Measurements from ENCODE around the gene KAZN.
A peak's percentile ranks its signal among the peaks of the same experiment; 100 is the strongest.

KAZN gene

GRCh38 chr1:14590411-14591180 is 7.9 kb upstream of the KAZN start:
- peaks cover 3% of the 10 kb centered on the region; the same call in 1 of the 2 replicates for H3K27me3 ChIP-seq (ENCODE audit: insufficient read depth, low read length)
- no peaks in the 10 kb centered on the region for H3K36me3 ChIP-seq (ENCODE audit: insufficient read depth, low read length)
- no peaks in the 10 kb centered on the region for H3K4me1 ChIP-seq (ENCODE audit: control insufficient read depth, insufficient read depth, low read length, unreplicated experiment)
- H2AFZ ChIP-seq (ENCODE audit: low read length, unreplicated experiment): no peak overlapping the region
- no peaks in the 10 kb centered on the region for H3K79me2 ChIP-seq (ENCODE audit: control insufficient read depth, insufficient read depth, low read length, unreplicated experiment)
- H3K4me3 ChIP-seq (ENCODE audit: low read depth, low read length): no peak overlapping the region
- H3K27ac ChIP-seq (ENCODE audit: low read depth, low read length): no peak overlapping the region

GRCh38 chr1:14591600-14591999 is 6.9 kb upstream of the KAZN start:
- Histone ChIP-seq H3K27ac (ENCODE audit: low read depth, low read length) (no peak overlapping the region), H2AFZ (ENCODE audit: low read length, unreplicated experiment) (no peak overlapping the region), H3K4me3 (ENCODE audit: low read depth, low read length) (no peak overlapping the region), H3K27me3 (ENCODE audit: insufficient read depth, low read length) (peaks cover 7% of the 10 kb centered on the region), H3K4me1 (ENCODE audit: control insufficient read depth, insufficient read depth, low read length, unreplicated experiment) (no peaks in the 10 kb centered on the region), H3K79me2 (ENCODE audit: control insufficient read depth, insufficient read depth, low read length, unreplicated experiment) (no peaks in the 10 kb centered on the region), H3K36me3 (ENCODE audit: insufficient read depth, low read length) (no peaks in the 10 kb centered on the region)

GRCh38 chr1:14592004-14592631 is 6.4 kb upstream of the KAZN start:
- H3K36me3 ChIP-seq (ENCODE audit: insufficient read depth, low read length): no peaks in the 10 kb centered on the region
- H3K27me3 ChIP-seq (ENCODE audit: insufficient read depth, low read length): peaks cover 12% of the 10 kb centered on the region
- no peak overlapping the region for H3K27ac ChIP-seq (ENCODE audit: low read depth, low read length)
- no peak overlapping the region for H3K4me3 ChIP-seq (ENCODE audit: low read depth, low read length)
- no peaks in the 10 kb centered on the region for H3K79me2 ChIP-seq (ENCODE audit: control insufficient read depth, insufficient read depth, low read length, unreplicated experiment)
- no peak overlapping the region for H2AFZ ChIP-seq (ENCODE audit: low read length, unreplicated experiment)
- no peaks in the 10 kb centered on the region for H3K4me1 ChIP-seq (ENCODE audit: control insufficient read depth, insufficient read depth, low read length, unreplicated experiment)

GRCh38 chr1:14593302-14593701 is 5.2 kb upstream of the KAZN start:
- Histone ChIP-seq H3K27me3 (ENCODE audit: insufficient read depth, low read length) (peaks cover 24% of the 10 kb centered on the region), H3K4me3 (ENCODE audit: low read depth, low read length) (no peak overlapping the region), H3K79me2 (ENCODE audit: control insufficient read depth, insufficient read depth, low read length, unreplicated experiment) (no peaks in the 10 kb centered on the region), H3K36me3 (ENCODE audit: insufficient read depth, low read length) (no peaks in the 10 kb centered on the region), H3K27ac (ENCODE audit: low read depth, low read length) (no peak overlapping the region), H3K4me1 (ENCODE audit: control insufficient read depth, insufficient read depth, low read length, unreplicated experiment) (no peaks in the 10 kb centered on the region), H2AFZ (ENCODE audit: low read length, unreplicated experiment) (no peak overlapping the region)

- Histone ChIP-seq H3K4me1 (ENCODE audit: control insufficient read depth, insufficient read depth, low read length, unreplicated experiment) (no peaks in the 10 kb centered on the region), H3K27me3 (ENCODE audit: insufficient read depth, low read length) (peaks cover 31% of the 10 kb centered on the region), H3K4me3 (ENCODE audit: low read depth, low read length) (no peak overlapping the region), H2AFZ (ENCODE audit: low read length, unreplicated experiment) (no peak overlapping the region), H3K36me3 (ENCODE audit: insufficient read depth, low read length) (no peaks in the 10 kb centered on the region), H3K27ac (ENCODE audit: low read depth, low read length) (no peak overlapping the region), H3K79me2 (ENCODE audit: control insufficient read depth, insufficient read depth, low read length, unreplicated experiment) (no peaks in the 10 kb centered on the region)
These were observed 4.4 kb upstream of the KAZN start for GRCh38 chr1:14594045-14594444.

- Histone ChIP-seq H3K27me3 (ENCODE audit: insufficient read depth, low read length) (peaks cover 54% of the 10 kb centered on the region), H3K27ac (ENCODE audit: low read depth, low read length) (no peak overlapping the region), H2AFZ (ENCODE audit: low read length, unreplicated experiment) (no peak overlapping the region), H3K79me2 (ENCODE audit: control insufficient read depth, insufficient read depth, low read length, unreplicated experiment) (no peaks in the 10 kb centered on the region), H3K36me3 (ENCODE audit: insufficient read depth, low read length) (no peaks in the 10 kb centered on the region), H3K4me1 (ENCODE audit: control insufficient read depth, insufficient read depth, low read length, unreplicated experiment) (no peaks in the 10 kb centered on the region), H3K4me3 (ENCODE audit: low read depth, low read length) (no peak overlapping the region)
These were observed 1.9 kb upstream of the KAZN start for GRCh38 chr1:14596591-14596990.

GRCh38 chr1:14597343-14598006 is 1.0 kb upstream of the KAZN start:
- no peak overlapping the region for H2AFZ ChIP-seq (ENCODE audit: low read length, unreplicated experiment)
- H3K27me3 ChIP-seq (ENCODE audit: insufficient read depth, low read length): peaks cover 61% of the 10 kb centered on the region
- H3K4me1 ChIP-seq (ENCODE audit: control insufficient read depth, insufficient read depth, low read length, unreplicated experiment): no peaks in the 10 kb centered on the region
- no peak overlapping the region for H3K4me3 ChIP-seq (ENCODE audit: low read depth, low read length)
- H3K27ac ChIP-seq (ENCODE audit: low read depth, low read length): no peak overlapping the region
- H3K79me2 ChIP-seq (ENCODE audit: control insufficient read depth, insufficient read depth, low read length, unreplicated experiment): no peaks in the 10 kb centered on the region
- no peaks in the 10 kb centered on the region for H3K36me3 ChIP-seq (ENCODE audit: insufficient read depth, low read length)

GRCh38 chr1:14598007-14598497 is 433 bp upstream of the KAZN start:
- Histone ChIP-seq H3K36me3 (ENCODE audit: insufficient read depth, low read length) (no peaks in the 10 kb centered on the region), H2AFZ (ENCODE audit: low read length, unreplicated experiment) (no peak overlapping the region), H3K27ac (ENCODE audit: low read depth, low read length) (no peak overlapping the region), H3K4me3 (ENCODE audit: low read depth, low read length) (peak overlapping the region; percentile 68), H3K27me3 (ENCODE audit: insufficient read depth, low read length) (peaks cover 61% of the 10 kb centered on the region), H3K79me2 (ENCODE audit: control insufficient read depth, insufficient read depth, low read length, unreplicated experiment) (no peaks in the 10 kb centered on the region), H3K4me1 (ENCODE audit: control insufficient read depth, insufficient read depth, low read length, unreplicated experiment) (no peaks in the 10 kb centered on the region)

GRCh38 chr1:14599183-14599791 is 802 bp downstream of the KAZN start:
- Histone ChIP-seq H3K4me3 (ENCODE audit: low read depth, low read length) (peak overlapping the region; percentile 68), H3K4me1 (ENCODE audit: control insufficient read depth, insufficient read depth, low read length, unreplicated experiment) (no peaks in the 10 kb centered on the region), H3K79me2 (ENCODE audit: control insufficient read depth, insufficient read depth, low read length, unreplicated experiment) (no peaks in the 10 kb centered on the region), H3K36me3 (ENCODE audit: insufficient read depth, low read length) (no peaks in the 10 kb centered on the region), H3K27me3 (ENCODE audit: insufficient read depth, low read length) (peaks cover 61% of the 10 kb centered on the region), H3K27ac (ENCODE audit: low read depth, low read length) (no peak overlapping the region), H2AFZ (ENCODE audit: low read length, unreplicated experiment) (no peak overlapping the region)

GRCh38 chr1:14599800-14600199 is 1.3 kb downstream of the KAZN start:
- Histone ChIP-seq H3K4me1 (ENCODE audit: control insufficient read depth, insufficient read depth, low read length, unreplicated experiment) (no peaks in the 10 kb centered on the region), H3K4me3 (ENCODE audit: low read depth, low read length) (peak overlapping the region; percentile 68), H3K27me3 (ENCODE audit: insufficient read depth, low read length) (peaks cover 61% of the 10 kb centered on the region), H3K36me3 (ENCODE audit: insufficient read depth, low read length) (no peaks in the 10 kb centered on the region), H3K79me2 (ENCODE audit: control insufficient read depth, insufficient read depth, low read length, unreplicated experiment) (no peaks in the 10 kb centered on the region), H2AFZ (ENCODE audit: low read length, unreplicated experiment) (no peak overlapping the region), H3K27ac (ENCODE audit: low read depth, low read length) (no peak overlapping the region)

Data from ACC112 (cell line).